Stimulated activated CD8-positive, alpha-beta memory T cell treated with anti-CD3 and anti-CD28 coated beads, Interleukin-15, amount 100 ng/mL, for 1 hour (primary cell): ENCODE results near the gene FOLR2.

Experiments
- DNase-seq: peaks from one replicate; pipeline ENCODE4 v3.0.0-alpha.2; 2020; ENCODE audit warnings: low read depth

The FOLR2 gene

DNA sequence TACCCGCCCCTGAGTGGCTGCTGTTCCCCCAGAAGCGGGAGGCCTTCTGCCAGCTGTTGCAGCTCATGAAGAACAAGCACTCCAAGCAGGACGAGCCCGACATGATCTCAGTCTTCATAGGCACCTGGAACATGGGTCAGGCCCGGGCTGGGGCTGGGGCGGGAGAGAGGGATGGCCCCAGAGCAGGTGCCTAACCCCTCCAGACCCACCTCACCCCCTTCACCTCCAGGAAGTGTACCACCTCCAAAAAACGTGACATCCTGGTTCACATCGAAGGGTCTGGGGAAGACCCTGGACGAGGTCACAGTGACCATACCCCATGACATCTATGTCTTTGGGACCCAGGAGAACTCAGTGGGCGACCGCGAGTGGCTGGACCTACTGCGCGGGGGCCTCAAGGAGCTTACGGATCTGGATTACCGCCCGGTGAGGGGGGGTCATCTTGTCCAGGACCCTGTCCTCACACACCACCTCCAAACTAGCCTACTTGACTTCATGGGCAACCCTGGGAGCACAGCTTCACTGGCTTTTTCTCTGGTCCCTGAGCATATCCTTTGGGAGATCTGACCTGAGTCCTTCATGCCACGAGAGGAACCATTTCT is 14.3 kb downstream of the FOLR2 start:
- DNase-seq: no peak

DNA sequence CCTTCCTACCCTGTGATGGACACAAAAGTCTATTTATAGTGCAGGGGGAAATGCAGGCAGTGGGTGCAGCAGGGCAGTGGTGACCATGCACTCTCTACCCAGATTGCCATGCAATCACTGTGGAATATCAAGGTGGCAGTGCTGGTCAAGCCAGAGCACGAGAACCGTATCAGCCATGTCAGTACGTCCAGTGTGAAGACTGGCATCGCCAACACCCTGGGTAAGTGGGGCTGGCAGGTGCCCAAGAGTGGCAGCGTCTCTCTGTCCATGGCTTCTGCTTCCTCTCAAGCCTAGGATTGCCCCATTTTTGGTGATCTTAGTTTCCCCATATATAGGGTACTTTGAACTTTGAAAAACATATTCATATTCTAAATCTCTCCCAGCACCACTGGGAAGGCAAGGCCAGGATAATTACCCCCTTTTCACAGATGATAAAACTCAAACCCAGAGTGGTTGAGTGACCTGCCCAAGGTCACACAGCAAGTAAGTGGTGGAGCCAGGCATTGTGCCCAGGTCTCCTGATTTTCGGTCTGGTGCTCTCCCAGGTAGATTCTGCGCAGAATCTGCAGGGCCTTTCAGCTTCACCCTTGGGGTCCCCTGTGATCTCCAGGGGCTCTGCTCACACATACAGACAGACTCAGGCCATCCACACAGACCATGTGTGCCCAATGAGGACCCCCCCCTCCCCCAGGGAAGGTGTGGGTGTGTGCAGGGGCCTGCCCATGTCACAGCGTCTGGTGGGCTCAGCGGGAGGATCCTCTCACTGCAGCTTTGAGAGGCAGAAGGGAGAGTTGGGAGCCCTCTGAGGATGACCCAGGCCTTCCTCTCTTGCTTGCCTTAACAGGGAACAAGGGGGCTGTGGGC is 15.0 kb downstream of the FOLR2 start:
- no peak for DNase-seq

DNA sequence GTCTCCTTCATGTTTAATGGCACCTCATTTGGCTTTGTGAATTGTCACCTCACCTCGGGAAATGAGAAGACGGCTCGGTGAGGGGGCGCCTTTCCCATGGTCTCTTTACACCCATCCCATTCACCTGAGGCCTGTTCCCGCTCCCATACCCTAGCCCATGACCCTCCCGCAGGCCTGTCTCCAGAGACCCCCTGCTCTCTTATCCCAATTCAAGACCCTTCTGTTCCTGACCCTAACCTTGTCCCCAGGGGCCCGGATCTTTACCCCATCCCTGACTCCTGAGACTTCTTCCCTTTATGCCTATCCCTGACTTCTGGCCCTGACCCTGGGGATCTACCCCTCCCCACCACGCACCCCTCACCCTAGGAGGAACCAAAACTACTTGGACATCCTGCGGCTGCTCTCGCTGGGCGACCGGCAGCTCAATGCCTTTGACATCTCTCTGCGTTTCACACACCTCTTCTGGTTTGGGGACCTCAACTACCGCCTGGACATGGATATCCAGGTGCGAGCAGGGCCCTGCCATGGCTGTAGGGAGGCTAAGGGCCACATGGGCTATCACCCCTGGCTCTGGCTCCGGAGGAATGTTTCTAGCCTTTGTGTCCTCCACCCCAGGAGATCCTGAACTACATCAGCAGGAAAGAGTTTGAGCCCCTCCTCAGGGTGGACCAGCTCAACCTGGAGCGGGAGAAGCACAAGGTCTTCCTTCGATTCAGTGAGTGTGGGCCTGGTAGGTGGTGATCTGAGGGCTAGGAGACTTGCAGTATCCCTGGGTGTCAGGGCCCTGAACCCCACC is 15.9 kb downstream of the FOLR2 start:
- no peak for DNase-seq

DNA sequence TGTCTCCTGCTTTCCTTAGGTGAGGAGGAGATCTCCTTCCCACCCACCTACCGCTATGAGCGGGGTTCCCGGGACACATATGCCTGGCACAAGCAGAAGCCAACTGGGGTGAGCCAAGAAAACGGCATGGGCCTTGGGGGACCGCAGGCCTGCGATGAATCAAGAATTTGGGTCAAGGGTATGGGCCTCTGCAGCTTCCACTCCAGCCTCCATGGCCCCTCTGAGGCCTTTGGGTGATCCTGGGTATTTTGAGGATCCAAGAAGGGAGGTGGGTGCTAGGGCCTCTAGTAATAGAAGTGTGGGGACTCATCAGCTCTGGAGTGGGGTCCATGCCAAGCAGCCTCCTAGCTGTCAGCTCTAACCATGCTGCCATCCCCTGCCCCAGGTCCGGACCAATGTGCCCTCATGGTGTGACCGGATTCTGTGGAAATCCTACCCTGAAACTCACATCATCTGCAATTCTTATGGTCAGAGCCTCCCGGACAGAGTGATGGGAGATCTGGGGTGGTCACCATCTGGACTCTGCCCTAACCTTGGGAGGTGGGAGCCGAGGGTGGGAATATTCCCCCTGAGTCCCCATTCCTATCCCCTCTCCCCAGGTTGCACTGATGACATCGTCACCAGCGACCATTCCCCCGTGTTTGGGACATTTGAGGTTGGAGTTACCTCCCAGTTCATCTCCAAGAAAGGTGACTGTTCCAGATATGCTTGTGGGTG is 16.6 kb downstream of the FOLR2 start:
- DNase-seq: no peak

DNA sequence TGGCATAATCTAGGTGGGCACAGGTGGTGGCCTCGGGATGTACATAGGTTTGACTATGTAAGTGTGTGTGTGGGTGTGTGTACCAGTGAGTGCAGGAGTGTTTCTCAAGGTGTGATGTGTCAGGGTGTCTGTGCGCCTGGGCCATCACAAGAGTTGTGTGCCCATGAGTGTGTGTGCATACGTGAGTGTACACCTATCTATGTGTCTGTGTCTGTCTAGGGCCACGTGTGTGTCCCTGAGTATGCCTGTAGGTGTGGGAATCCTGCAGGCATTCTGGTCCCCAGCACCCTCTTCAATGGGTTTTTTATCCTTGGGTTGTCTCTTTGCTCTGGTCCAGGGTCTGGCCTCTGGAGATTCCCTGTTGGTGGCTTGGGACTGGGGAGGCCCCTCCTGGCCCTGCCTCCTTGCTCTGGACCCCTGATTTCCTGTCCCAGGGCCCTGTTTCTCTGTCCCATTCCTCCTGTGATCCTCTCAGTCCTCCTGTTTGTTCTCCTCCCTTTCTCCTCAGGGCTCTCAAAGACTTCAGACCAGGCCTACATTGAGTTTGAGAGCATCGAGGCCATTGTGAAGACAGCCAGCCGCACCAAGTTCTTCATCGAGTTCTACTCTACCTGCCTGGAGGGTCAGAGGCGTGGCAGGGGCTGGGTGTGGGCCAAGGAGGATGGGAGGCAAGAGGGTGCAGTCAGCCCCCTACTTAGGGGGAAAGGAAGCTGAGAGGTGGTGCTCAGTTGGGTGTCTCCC is 17.3 kb downstream of the FOLR2 start:
- DNase-seq: no peak

DNA sequence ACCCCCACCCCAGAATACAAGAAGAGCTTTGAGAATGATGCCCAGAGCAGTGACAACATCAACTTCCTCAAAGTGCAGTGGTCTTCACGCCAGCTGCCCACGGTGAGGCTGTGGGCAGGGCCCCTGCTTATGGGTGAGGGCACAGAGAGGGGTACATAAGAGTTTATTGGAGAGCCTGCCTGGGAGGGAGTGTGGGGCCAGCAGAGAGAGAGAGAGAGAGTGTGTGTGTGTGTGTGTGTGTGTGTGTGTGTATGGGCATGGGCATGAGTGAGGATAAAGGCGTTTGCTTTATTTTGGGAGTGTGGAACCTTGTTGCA is 17.9 kb downstream of the FOLR2 start:
- DNase-seq: no peak

DNA sequence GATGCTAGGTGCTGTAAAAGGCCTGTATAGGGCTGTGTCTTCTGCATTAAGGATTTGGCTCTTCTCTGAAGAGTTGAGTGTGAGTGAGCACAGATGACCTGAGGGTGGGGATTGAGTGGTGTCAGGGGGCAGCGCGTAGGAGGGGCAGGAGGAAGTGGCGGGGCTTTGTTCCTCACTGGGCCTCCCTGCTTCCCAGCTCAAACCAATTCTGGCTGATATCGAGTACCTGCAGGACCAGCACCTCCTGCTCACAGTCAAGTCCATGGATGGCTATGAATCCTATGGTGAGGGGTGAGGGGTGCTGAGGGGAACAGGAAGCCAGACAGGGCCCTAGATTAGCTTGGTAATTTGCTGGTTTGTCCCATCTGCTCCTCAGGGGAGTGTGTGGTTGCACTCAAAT is 18.3 kb downstream of the FOLR2 start:
- no peak for DNase-seq

DNA sequence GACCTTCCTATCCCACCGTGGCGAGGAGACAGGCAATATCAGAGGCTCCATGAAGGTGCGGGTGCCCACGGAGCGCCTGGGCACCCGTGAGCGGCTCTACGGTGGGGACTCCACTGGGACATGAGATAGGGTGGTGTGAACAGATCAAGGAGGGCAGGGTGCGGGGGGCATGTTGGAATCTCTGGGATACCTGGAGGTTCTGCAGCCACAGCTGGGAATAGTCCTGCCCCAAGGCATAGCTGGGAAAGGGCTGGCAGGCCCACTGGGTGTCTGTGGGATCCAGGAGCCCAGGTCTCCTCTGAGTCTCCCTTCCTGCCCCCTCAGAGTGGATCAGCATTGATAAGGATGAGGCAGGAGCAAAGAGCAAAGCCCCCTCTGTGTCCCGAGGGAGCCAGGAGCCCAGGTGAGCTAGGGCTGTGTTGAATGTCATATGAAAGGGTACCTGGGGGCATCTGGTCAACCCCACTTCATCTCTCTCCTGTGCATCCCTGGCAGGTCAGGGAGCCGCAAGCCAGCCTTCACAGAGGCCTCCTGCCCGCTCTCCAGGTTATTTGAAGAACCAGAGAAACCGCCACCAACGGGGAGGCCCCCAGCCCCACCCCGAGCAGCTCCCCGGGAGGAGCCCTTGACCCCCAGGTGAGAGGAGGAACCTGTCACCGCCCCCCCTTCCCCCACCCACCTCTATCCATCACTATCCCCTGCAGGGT is 18.9 kb downstream of the FOLR2 start:
- no peak for DNase-seq

DNA sequence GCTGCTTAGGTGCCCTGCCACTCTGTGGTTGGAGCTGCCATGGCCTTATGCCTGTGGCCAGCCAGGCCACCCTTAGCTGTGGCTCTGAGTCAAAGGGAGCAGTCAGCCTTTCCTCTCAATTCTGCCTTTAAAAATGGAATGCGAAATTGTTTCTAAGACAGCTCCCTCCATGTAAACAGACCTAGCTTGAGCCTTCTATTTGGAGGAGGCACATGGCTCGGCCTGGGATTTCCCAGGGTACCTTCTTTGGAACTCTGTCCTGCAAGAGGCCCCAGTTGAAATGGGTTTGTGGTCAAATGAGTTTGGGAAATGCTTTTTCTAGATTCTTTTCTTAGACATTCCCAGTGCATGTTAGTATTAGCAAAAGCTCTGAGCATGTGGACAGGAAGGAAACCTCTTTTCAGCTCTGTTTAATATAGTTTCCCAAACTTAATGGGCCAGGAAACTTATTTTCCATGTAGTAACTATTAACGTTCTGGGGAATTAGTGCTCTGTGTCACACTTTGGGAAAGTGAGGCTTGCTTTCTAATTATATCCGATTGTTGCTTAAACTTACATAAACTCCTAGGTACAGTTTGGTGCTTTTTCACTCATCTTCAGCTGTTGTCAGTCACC is 19.6 kb downstream of the FOLR2 start:
- DNase-seq: no peak

DNA sequence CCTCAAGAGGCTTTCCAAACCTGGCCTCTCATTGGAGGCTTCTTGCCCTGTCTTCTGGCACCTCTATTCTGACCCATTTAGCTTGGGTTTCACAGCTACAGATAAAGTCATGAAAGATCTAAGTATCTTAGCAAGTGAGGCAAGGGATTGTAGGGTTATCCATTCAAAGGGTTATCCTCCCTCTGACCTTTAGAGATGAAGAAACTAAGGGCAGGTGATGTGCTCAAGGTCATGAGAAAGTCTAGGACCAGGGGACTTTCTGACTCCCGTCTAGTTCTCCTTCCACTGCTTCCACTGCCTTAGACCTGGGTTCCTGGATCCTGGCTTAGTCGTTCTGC is 20.1 kb downstream of the FOLR2 start:
- DNase-seq: no peak

DNA sequence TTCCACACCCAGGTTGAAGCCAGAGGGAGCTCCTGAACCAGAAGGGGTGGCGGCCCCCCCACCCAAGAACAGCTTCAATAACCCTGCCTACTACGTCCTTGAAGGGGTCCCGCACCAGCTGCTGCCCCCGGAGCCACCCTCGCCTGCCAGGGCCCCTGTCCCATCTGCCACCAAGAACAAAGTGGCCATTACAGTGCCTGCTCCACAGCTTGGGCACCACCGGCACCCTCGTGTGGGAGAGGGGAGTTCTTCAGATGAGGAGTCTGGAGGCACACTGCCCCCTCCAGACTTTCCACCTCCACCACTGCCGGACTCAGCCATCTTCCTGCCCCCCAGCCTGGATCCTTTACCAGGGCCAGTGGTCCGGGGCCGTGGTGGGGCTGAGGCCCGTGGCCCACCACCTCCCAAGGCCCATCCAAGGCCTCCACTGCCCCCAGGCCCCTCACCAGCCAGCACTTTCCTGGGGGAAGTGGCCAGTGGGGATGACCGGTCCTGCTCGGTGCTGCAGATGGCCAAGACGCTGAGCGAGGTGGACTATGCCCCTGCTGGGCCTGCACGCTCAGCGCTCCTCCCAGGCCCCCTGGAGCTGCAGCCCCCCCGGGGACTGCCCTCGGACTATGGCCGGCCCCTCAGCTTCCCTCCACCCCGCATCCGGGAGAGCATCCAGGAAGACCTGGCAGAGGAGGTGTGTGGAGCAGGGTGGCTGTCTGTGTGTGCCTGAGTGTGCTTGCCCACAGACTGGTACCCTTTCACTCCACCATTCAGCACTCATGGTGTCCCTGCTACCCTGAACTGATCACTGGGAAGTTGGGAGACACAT is 20.7 kb downstream of the FOLR2 start:
- DNase-seq: no peak

DNA sequence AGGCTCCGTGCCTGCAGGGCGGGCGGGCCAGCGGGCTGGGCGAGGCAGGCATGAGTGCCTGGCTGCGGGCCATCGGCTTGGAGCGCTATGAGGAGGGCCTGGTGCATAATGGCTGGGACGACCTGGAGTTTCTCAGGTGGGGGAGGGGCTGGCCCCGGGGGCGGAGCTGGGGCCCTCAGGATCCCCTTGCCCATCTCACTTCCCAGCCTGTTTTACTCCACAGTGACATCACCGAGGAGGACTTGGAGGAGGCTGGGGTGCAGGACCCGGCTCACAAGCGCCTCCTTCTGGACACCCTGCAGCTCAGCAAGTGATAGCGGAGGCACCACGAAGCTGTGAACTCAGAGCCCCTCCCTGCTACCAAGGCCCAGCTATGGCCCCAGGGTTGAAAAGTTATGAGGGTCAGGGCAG is 21.5 kb downstream of the FOLR2 start:
- DNase-seq: no peak

DNA sequence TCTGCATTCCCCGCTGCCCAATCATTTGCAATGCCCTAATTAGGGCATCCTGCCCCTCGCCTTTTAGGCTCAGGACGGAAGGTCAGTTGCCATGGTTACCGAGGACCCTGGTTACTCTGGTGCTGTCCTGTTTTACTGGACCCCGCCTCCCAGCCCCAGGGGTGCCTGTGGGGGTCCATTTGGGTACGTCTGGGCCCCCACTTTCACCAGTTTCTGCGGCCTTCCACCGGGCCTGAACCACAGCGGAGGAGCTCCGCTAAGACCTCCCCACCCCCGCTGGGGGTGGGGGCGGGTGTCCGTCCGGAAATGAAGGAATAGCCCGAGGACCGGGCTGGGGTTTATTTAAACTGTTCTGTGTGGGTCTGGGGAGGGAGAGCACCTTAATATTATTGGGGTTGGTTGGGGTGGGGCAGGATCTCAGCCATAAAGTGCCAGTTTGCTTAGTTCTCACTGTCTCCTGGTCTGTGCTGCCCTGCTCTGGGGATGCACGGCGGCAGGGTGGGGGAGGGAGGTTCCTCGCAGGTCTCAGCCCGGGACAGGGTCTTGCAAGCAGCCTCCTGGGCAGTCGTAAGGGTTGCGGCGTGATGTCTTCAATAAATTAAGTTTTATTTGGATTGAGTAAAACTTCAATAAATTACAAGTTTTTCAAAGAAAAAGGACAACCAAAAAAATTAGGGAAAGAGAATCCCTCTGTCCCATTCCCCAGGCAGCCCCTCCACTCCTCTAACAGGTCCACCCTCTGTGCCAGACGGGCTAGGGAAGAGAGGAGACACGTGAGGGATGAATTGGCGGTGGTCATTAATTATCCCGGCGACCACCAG is 22.1 kb downstream of the FOLR2 start:
- DNase-seq: no peak

DNA sequence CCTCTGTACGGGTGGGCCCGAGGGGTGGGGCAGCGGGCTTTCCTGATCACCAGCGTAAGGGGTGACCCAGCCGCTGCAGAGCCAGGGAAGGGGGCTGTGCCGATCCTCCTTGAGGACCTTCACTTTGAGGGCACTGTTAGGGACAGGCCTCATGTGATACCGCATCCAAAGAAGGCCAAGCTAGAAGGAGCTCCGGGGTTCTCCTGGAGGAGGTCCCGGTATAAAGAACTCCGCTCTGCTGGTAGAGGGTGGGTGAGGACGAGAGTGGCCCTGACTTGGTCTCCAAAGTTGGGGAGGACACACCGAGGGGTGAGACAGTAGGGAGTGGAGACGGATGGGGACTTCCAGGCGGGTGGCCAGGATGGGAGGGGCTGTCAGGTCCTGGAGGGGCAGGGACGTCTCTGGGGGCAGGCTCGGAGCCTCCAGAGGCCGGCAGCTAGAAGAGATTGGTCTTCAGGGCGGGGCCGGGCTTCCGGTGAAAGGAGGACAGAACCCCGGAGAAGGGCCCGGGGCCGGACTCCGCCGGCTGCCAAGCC is 22.8 kb downstream of the FOLR2 start:
- DNase-seq: no peak

DNA sequence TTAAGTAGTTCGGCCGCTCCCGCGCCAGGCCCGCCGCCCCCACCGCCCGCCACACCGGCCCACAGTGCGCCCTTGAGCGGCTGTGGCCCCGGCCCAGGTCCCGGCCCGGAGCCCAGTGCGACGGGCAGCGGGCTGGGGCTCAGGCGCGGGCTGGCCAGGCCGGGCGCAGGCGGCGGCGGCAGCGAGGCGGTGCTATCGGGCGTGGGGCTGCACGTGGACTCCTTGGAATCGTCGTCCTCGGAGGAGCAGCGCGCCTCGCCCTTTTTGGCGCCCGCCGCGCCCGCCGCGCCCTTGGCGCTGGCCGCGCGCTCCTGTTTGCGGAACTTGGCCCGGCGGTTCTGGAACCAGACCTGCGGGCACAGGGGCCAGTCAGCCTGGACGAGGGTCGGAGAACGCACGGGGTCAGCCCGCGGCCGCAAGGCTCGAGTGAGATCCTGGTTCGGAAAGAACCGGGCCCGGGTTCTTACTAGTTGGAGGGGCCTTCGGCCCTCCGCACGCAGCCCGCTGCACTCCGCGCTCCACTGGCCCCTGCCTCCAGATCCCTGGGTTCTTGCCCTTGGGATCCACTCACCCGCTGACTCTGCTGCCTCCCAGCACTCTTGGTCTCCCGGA is 23.4 kb downstream of the FOLR2 start:
- no peak for DNase-seq

DNA sequence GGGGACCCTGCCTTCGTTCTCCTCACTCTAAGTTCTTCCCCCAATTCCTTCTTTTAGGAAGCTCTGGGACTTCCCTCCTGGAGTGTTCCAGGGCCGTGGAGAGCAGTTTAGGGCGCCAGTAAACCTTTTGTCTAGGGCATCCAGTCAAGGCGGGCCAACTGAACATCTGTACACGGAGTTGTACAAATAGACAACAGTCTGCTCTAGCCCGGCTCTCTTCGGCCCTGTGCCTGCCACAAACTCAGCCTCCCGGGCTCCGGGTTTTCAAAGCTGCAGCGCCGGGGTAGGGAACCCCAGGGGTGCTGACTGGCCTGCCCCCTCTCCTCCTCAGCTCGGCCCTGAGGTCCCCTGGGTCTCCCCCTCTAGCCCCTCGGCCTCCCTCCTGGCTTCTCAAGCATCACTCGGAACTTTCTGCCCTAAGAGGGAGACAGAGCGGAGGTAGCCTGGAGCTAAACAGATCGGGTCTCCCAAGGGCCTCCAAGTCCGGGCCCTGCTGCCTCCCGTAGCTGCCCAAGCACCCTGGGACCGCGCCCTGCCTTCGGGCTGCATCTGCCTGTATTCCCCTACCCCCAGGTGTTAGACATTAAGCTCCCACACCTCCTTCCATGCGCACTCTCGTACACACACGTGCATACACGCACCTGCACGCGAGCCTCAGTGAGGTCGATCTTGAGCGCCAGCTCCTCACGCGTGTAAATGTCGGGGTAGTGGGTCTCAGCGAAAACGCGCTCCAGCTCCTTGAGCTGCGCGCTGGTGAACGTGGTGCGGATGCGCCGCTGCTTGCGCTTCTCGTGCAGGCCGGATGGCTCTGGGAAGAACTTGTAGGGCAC is 24.1 kb downstream of the FOLR2 start:
- no peak for DNase-seq

DNA sequence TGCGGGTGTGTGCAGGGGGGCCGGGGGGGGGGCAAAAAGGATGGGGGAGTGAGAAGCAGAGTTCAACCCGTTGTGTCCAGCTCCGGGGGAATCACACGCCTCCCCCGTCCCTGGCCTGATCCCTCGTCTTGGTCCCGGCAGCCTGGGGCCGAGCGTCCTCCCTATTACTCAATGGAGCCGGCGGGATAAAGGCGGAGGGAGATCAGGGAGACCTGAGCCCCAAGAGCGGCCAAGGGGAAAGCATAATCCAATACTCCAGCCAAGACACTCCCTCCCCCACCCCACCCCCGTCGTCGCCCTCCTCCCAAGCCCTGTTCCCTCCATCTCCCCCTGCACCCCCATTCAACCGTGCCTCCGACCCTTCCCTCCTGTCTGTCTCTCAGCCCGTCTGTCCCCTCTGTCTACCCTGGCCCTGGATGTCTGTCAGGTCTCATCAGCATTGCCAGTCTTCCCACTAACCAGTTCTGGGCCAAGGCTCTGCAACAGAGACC is 24.7 kb downstream of the FOLR2 start:
- DNase-seq: no peak
